ENCODE measurements around the gene ZNF488. TPM values are rescaled to one million over a fixed set of nuclear protein-coding genes. Genes with fewer than 3 reads are reported as not detected.

Gene ZNF488
- total RNA-seq, 4 donors from 2014 or later = 0.19 TPM; not detected in 3

- TF ChIP-seq CTCF (IDR thresholded peaks at IDR 0.05; ENCODE audit: low read depth) = no peak
Observed at GRCh38 chr10:47412869-47413268, 28.8 kb upstream of the ZNF488 start.

GRCh38 chr10:47412177-47412730, 28.2 kb upstream of the ZNF488 start:
- no peak for TF ChIP-seq CTCF (IDR thresholded peaks at IDR 0.05; ENCODE audit: low read depth)

- TF ChIP-seq CTCF (IDR thresholded peaks at IDR 0.05; ENCODE audit: low read depth) = no peak
Observed at GRCh38 chr10:47410862-47411261, 26.8 kb upstream of the ZNF488 start.

- no peak for TF ChIP-seq CTCF (IDR thresholded peaks at IDR 0.05; ENCODE audit: low read depth)
Observed at GRCh38 chr10:47410271-47410670, 26.2 kb upstream of the ZNF488 start.

GRCh38 chr10:47409866-47410256, 25.8 kb upstream of the ZNF488 start:
- TF ChIP-seq CTCF (IDR thresholded peaks at IDR 0.05; ENCODE audit: low read depth) = no peak

- no peak for TF ChIP-seq CTCF (IDR thresholded peaks at IDR 0.05; ENCODE audit: low read depth)
Observed at GRCh38 chr10:47409171-47409865, 25.2 kb upstream of the ZNF488 start.

- TF ChIP-seq CTCF (IDR thresholded peaks at IDR 0.05; ENCODE audit: low read depth) = no peak
Observed at GRCh38 chr10:47408606-47409005, 24.5 kb upstream of the ZNF488 start.
